HG03066 (cell line): Measurements from ENCODE around the gene NLGN1.

ENCODE experiments used
- ATAC-seq: cut with Tn5 transposase; IDR thresholded peaks from one replicate; pipeline ENCODE4 v1.9.1; 2021; ENCODE audit warnings: low read depth; ENCODE audit not compliant: unreplicated experiment

Gene NLGN1

DNA sequence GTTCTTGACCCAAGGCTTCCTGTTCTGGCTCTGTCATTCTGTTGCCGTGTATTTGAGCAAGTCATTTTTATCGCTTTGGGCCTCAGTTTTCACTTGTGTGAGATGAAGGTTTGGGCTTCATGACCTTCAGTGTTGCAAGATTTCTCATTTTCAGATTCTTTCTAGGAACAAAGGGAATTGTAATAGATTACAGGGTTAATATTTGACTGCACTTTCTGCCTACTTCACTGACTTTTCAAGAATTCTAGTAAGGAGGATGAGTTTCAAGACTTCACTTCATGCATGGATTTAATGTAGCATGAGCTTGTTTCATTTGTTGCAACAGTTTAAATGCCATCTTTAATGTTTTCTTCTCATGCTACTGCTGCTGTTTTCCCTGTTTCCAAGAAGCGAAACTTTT lies 226.5 kb downstream of the NLGN1 start:
- no peak for ATAC-seq

GRCh38 chr3:173630849-173631248 lies 233.3 kb downstream of the NLGN1 start:
- no peak for ATAC-seq

GRCh38 chr3:173632945-173633344 lies 235.4 kb downstream of the NLGN1 start:
- ATAC-seq = no peak

DNA sequence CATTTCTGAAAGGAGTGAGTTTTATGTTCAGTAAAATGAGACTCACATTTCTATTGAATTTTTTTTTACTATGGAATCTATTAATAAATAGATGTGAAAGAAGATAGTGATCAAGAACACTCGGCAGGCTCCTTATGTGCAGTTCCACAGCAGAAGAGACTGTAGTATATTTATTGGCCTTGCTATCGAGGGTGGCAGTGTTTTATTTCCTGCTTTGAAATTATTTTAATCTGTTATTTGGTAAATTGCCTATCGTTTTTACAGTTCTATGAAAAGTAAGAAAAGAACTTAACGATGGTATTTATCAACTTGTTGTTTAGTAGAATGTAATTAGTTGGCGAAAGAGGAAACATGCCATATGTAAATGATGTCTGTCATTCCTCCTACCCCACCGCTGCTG lies 238.3 kb downstream of the NLGN1 start:
- no peak for ATAC-seq

DNA sequence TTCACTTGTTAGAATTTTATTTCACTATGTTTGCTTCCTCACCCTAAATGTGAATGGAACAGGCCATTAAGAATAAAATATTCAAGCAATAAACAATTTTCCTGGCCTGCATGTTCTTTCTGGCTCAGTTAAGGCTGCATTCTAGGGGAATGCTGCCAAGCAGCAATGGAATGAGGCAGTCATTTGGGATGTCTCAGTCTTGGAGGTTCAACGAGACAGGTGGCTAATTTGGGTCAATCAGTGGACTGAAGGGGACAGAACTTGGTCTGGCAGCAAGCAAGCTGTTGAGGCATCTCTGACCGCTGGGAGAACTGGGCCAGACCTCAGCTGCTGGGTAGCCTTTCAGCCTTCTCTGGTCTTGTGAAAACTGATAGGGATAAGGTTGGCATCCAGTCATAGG lies 241.6 kb downstream of the NLGN1 start:
- ATAC-seq = no peak

DNA sequence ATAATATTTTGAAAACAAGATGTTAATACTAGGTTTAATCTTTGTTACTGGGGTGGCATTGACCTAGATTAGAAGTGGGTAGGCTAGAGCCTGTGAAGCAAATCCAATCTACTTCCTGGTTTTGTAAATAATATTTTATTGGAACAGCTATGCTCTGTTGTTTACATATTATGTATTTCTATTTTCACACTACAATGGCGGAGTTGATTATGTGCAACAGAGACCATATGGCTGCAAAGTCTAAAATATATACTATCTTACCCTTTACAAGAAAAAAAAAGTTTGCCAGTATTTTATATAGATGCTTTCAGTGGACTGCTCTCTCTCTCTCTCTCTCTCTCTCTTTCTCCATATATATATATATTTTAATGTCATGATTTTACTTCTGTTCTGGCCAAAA lies 244.2 kb downstream of the NLGN1 start:
- ATAC-seq = no peak

DNA sequence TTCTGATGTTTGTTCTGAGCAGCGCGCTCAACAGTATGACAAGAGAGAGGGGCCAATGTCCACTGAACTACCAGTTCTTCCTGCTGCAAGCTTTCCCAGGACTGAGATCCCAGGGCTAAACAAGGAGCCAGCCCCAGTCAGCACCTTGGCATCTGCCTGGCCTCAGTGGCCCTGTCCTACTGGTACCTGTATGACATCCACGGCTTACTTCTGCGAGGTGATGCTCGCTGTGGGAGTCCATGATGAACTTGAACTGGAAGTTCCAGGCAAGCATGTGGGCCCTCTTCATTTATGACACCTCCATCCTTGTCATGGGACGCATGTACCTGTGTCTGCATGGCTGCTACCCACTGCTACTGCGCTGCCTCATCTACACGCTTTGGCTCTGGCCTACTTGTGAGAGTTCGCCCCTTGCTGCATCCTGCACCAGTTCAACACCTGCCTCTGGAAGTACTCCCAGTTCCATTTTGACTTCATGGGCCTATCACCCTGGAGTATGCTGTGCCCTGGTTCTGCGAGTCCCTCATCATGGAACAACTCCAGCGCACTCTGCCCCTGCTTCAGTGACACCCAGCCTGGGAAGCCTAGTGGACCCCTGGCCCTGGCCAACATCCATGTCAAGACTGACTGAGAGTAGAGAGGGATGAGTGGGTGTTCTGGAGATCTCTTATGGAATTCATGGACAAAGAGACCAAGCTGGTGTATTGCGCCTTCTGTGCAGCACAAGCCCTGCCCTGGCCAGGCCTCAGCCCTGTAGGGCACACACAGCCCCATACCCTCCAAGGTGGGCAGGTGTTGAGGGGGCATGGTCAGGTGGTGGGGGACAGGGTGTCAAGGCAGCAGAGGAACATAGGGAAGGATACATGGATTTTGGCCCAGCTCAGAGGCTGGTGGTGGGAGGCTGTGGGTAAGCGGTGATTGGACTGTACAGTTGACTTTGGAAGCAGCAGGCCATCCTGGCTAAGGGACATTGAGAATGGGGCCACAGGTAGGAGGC lies 246.8 kb downstream of the NLGN1 start:
- no peak for ATAC-seq

DNA sequence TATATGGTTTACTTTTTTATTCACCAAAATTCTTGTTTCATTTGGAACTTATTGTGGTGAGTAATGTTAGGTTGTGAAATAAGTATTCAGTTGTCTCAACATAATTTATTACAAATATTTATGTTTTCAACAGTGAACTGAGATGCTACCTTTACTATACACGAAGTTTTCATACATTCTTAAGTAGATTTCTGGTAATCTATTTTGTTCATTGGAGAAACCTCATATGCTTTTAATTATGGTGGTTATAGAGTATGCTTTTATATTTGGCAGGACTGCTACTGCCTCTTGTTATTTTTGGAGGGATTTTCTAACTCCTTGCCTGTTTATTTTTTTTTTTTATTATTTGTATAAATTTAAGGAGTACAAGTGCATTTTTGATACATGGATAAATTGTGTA lies 253.1 kb downstream of the NLGN1 start:
- no peak for ATAC-seq

GRCh38 chr3:173652093-173652492 lies 254.5 kb downstream of the NLGN1 start:
- no peak for ATAC-seq

DNA sequence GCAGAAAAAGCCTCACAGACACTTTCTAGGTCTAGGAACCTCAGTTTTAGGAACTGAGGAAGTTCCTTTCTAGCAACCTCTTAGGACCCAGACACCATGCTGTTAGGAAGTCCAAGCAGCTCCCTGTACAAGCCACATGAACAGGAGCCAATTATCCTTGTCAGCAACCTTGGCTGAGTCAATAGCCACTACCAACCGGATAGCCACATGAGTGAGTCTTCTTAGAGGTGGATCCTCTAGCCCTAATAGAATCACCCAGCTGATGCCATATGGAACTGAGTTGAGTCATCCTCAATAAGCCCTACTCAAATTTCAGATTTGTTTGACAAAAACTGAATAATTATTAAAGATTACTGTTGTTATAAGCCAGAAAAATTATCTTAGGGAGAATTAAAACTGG lies 256.2 kb downstream of the NLGN1 start:
- ATAC-seq = no peak

DNA sequence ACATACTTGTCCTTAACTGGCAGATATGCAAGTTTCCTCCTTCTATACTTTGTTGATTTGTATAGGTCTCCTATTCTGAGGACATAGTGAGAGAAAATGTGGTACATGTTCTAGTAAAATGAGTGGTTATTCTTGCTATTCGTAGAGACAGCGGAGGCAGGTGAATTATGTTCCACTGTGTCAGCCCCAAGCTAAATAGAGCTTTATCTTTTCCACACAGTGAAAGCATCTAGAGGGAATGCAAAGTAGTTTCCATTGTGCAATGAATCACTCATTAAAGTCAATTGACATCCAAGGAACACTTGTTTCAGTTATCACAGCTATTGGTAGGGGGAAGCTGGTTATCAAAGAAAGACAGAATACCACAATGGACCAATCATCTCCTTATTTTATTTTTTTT lies 262.4 kb downstream of the NLGN1 start:
- no peak for ATAC-seq

DNA sequence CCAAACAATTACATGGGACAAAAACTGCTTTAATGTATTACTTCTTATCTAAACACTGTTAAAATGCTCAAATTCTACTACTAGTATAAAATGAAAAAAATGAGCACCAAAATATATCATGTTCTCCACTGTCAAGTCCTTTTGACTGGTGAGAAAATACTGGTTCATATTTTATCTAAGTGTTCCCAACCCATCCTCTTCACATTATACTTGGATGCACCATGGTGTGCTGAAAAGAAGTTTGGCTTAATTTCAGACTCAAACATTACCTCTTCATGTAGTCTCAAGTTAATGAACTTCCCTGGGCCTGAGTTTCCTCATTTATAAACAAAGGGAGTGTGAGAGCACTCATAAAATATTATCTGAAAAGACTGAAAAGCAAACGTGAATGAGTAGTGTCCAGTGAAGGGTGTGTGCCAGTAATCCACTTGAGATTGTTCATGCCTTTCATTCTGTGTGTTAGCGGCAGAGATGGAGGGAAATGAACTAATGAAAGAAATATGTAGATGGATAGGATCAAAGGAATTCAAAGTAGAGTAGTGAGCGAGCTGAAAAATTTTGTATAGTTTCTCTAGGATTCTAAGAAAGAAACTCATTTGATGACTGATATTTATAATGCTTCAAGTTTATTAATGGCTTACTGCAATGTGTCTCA lies 263.2 kb downstream of the NLGN1 start:
- ATAC-seq = no peak

DNA sequence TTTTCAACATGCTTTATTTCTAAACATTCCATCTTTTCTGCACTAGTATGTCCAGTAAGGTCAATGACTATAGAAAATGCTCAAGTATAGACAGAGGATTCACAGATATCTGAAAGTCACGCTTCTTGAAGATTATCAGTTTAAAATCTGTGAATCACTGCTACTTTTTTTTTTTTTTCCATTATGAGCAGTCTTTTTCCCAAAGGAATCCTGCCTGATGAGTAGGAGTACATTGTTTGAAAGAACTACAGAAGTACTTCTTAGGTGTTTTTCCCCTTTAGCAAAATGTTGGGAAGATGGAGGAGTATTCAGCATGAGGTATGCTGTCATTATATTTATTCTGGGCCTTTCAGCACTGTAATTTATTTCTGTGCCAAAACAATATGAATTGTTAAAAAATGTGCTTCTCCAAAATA lies 266.2 kb downstream of the NLGN1 start:
- ATAC-seq = no peak

- ATAC-seq = no peak
Measured at GRCh38 chr3:173676094-173676493, 278.6 kb downstream of the NLGN1 start.

DNA sequence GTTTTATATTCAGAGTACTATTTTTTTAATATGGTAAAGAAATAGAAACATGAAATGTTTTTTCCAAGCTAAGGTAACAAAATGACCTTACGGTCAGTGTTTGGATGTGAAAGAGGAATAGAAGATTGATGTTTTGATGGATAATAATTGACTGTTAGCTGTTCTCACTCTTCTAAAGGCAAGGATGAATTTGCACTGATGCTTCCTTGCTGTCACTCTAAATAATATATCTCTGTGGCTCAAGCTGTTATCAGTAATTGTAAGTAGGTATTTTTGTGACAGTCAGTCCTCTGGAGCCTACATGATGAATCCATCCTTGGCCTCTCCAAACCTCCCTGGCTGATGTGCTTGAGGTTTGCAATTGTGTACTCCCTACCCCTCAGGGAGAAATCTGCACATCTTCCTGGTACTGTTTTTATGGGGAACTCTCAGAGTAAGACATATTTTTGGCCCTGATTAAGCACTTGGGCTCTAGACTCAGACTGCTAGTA lies 283.7 kb downstream of the NLGN1 start:
- no peak for ATAC-seq

GRCh38 chr3:173685456-173685855 lies 287.9 kb downstream of the NLGN1 start:
- no peak for ATAC-seq

DNA sequence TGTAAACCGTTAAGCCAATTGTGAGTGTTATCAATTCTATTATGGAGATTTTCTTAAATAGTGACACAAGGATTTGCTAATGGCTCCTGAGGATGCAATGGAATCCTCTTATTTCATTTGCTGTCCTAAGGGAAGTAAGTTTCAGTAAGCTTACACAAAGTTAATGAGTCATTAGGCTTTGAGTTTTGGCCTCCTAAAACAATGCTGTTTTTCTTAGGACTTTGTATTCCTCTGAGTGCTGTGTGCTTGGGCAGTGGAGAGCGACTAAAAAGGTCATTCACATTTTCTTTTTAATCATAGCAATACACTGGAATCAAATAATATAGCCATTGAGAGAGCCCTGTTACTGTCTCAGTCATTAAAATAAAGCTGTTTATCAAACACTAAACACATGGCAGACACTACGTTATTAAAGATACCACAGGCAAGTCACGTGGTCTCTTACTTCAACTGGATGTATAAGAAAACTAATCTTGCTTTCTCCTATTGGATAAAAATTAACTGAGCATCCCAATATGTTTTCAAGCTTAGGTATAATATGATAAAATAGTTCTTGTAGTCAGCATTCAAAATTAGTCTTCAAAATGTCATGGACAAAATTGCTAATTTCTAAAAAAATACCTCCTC lies 290.8 kb downstream of the NLGN1 start:
- no peak for ATAC-seq

DNA sequence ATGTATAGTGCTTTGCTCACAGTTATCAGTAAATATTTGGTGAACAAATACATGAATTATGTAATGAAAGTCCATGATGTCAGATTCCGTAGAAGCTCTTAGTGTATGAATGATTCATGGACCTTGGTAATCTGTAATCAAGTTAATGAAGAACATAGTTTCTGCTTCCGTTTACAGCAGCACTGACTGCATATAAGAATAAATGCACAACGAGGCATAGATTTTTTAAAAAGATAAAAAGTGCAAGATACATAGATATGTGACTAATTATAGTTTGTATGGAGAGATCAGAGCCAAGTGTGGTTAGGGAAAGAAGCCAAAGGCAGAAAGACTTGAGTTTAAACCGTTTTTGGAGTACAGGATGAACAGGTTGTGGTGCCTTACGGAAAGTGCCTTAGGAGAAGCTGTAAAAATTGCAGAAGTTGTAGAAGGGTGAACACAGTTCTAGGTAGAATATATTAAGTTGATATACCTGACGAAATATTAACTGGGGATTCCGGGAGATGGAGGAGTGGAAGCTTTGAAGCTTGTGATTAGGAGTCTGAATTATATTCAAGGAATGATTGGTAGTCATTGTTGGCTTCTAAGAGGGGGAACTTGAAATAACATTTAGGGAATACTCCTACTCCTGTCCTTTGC lies 293.1 kb downstream of the NLGN1 start:
- ATAC-seq = no peak

- ATAC-seq = no peak
Measured at GRCh38 chr3:173699353-173699752, 301.8 kb downstream of the NLGN1 start.

GRCh38 chr3:173700336-173700735 lies 302.8 kb downstream of the NLGN1 start:
- ATAC-seq = no peak

GRCh38 chr3:173702561-173702960 lies 305.0 kb downstream of the NLGN1 start:
- ATAC-seq = no peak
